B cell (primary cell): ENCODE data around the gene TSC22D1. TPM values are rescaled to one million over a fixed set of nuclear protein-coding genes. Genes with fewer than 3 reads are reported as not detected.

Experiments
- ATAC-seq: fragments of 200-7000 bp; cut with Tn5 transposase; one replicate; pipeline ENCODE4 v1.10.0; 2021; ENCODE audit warnings: low read depth, mild to moderate bottlenecking, moderate number of reproducible peaks, moderate library complexity
- CTCF ChIA-PET: fragments of 350-600 bp; sonication (Branson Sonifier 250); formaldehyde crosslinking; loops from one replicate; lab custom pipeline; 2021; ENCODE audit warnings: antibody characterized with exemption, inconsistent platforms; lab: Charles Lee
- POLR2A ChIA-PET: fragments of 350-600 bp; sonication (Branson Sonifier 250); formaldehyde crosslinking; loops from one replicate; lab custom pipeline; 2021; ENCODE audit warnings: antibody characterized with exemption; lab: Charles Lee
- DNase-seq: peaks from one replicate; pipeline ENCODE4 v3.0.0; 2013
- H2AFZ ChIP-seq: 2 replicates; pipeline ENCODE4 v1.6.1; 2012; ENCODE audit warnings: mild to moderate bottlenecking, low read depth, low read length; ENCODE audit not compliant: insufficient read depth, poor library complexity, severe bottlenecking
- H3K27ac ChIP-seq, 2 donors: 1 replicate in 1 of 2; 2 replicates in 1 of 2; pipeline ENCODE4 v1.5.1; 2012 to 2013; ENCODE audit warnings: low read length in 2 of 2, mild to moderate bottlenecking in 2 of 2, moderate library complexity in 1 of 2
- H3K27me3 ChIP-seq, 4 experiments: fragments of 200-600 bp in 1 of 4; sonication (generic) in 1 of 4; replicated peaks in 1 of 4; 1 replicate in 2 of 4; 2 replicates in 2 of 4; pipeline versions ENCODE4 v1.6.1 to v1.7.0; 2013 to 2016; ENCODE audit warnings: low read length in 3 of 4, mild to moderate bottlenecking in 2 of 4, mixed read lengths in 1 of 4, moderate library complexity in 1 of 4; ENCODE audit not compliant: insufficient read depth in 4 of 4, control insufficient read depth in 3 of 4; ENCODE audit errors: control extremely low read depth in 1 of 4
- H3K36me3 ChIP-seq, 2 experiments: replicated peaks in 1 of 2; 1 replicate in 1 of 2; 2 replicates in 1 of 2; pipeline versions ENCODE4 v1.6.1 to v1.7.1; 2013; ENCODE audit warnings: low read length in 1 of 2; ENCODE audit not compliant: insufficient read depth in 2 of 2, control insufficient read depth in 1 of 2; ENCODE audit errors: control extremely low read depth in 1 of 2, extremely low read depth in 1 of 2
- H3K4me1 ChIP-seq, 2 donors: fragments of 200-600 bp in 1 of 2; sonication (generic) in 1 of 2; 1 replicate in 1 of 2; 2 replicates in 1 of 2; pipeline versions ENCODE4 v1.5.1 to v1.6.1; 2013 to 2017; ENCODE audit warnings: low read length in 2 of 2; ENCODE audit not compliant: control insufficient read depth in 2 of 2, insufficient read depth in 2 of 2
- H3K4me2 ChIP-seq: replicated peaks from 2 replicates; pipeline ENCODE3; 2012; ENCODE audit warnings: mild to moderate bottlenecking, low read depth, low read length; ENCODE audit not compliant: poor library complexity, severe bottlenecking
- H3K4me3 ChIP-seq, 5 experiments: fragments of 200-600 bp in 1 of 5; sonication (generic) in 1 of 5; 1 replicate in 3 of 5; 2 replicates in 2 of 5; pipeline versions ENCODE4 v1.5.1 to v1.7.0; 2011 to 2016; ENCODE audit warnings: low read length in 4 of 5, mild to moderate bottlenecking in 4 of 5, low read depth in 2 of 5, control low read depth in 1 of 5, moderate library complexity in 1 of 5; ENCODE audit not compliant: insufficient read depth in 1 of 5; ENCODE audit errors: control extremely low read depth in 1 of 5, extremely low read depth in 1 of 5
- H3K79me2 ChIP-seq: fragments of 200-600 bp; sonication (generic); one replicate; pipeline ENCODE4 v1.6.0; 2016; ENCODE audit warnings: low read length; ENCODE audit not compliant: control insufficient read depth, insufficient read depth
- H3K9ac ChIP-seq: fragments of 200-600 bp; sonication (generic); 2 replicates; pipeline ENCODE4 v1.6.1; 2017; ENCODE audit warnings: mild to moderate bottlenecking, low read length, moderate library complexity
- H3K9me3 ChIP-seq, 3 donors: one replicate each; pipeline versions ENCODE4 v1.6.1 to v1.7.1; 2013; ENCODE audit warnings: low read length in 2 of 3; ENCODE audit not compliant: control insufficient read depth in 2 of 3, insufficient read depth in 1 of 3; ENCODE audit errors: control extremely low read depth in 1 of 3
- H4K20me1 ChIP-seq: 2 replicates; pipeline ENCODE4 v1.6.0; 2012; ENCODE audit warnings: mild to moderate bottlenecking, low read length; ENCODE audit not compliant: insufficient read depth, control insufficient read depth, poor library complexity, severe bottlenecking
- H3K27ac Mint-ChIP-seq: one replicate; pipeline ENCODE4 v1.8.0; 2021; ENCODE audit warnings: mixed read lengths
- H3K27me3 Mint-ChIP-seq: one replicate; pipeline ENCODE4 v1.8.0; 2021; ENCODE audit warnings: mixed read lengths
- H3K4me1 Mint-ChIP-seq: one replicate; pipeline ENCODE4 v1.8.0; 2021; ENCODE audit warnings: mixed read lengths
- H3K4me3 Mint-ChIP-seq: one replicate; pipeline ENCODE4 v1.8.0; 2021; ENCODE audit warnings: mixed read lengths
- H3K9me3 Mint-ChIP-seq: one replicate; pipeline ENCODE4 v1.8.0; 2022; ENCODE audit warnings: mixed read lengths; ENCODE audit not compliant: insufficient read depth
- EZH2 ChIP-seq: IDR thresholded peaks from 2 replicates; pipeline ENCODE4 v1.6.1; 2012; ENCODE audit warnings: borderline replicate concordance, low read depth, mild to moderate bottlenecking, moderate library complexity, low read length; ENCODE audit not compliant: insufficient read depth, poor library complexity, severe bottlenecking
- WGBS: methylation state at CpG from one replicate; pipeline ENCODE4 v1.1.5; 2013; ENCODE audit warnings: missing lambda C conversion rate; ENCODE audit not compliant: insufficient coverage; 5-methylcytosine and 5-hydroxymethylcytosine counted together
- intact Hi-C: fragments of 100-400 bp; cut with micrococcal nuclease; formaldehyde crosslinking; loops from one replicate; pipeline ENCODE4 v1.10.0; 2022
- polyA plus RNA-seq: library from polyadenylated mRNA; depleted of rRNA; stranded (reverse); fragments of >200 nt; gene quantifications from 2 replicates; pipeline ENCODE4 v1.2.3, GENCODE V29; 2012
- total RNA-seq, 2 donors: library from RNA; stranded (reverse); fragments of 120-200 nt in 1 of 2; gene quantifications; 1 replicate in 1 of 2; 2 replicates in 1 of 2; pipeline versions ENCODE4 v1.2.3 to v1.2.4, GENCODE V29; 2013 to 2022
- TF ChIP-seq, protein P1 (sequence below): fragments of 200-600 bp; IDR thresholded peaks from one replicate; pipeline ENCODE4 v1.8.0; 2022; ENCODE audit warnings: antibody characterized with exemption, mild to moderate bottlenecking

Gene TSC22D1
- total and polyA plus RNA-seq, 2 donors (not counting 1 experiment from before 2014, with no cell fraction given) = 7.0 to 36.6 TPM

DNA sequence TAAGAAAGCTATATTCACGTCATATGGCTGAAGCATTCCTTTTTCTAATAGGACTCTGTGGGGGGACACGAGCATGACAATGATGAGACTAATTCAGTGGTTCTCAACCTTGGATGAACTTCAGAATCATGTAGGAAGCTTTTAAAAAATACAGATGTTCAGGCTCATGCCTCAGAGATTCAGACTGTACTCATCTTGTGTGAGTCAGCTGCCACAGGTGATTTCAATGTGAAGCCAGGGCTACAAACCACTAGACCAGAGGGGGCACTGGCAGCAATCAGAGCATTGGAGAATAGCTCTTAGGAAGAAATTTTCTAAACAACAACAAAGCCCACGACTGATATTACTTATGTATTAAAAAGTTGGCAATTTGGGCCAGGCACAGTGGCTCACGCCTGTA is 110.8 kb downstream of the TSC22D1 start:
- no peak for ATAC-seq
- Mint-ChIP-seq H3K4me3 (no peak overlapping the region), H3K27ac (no peak overlapping the region), H3K27me3 (no peaks in the 10 kb centered on the region), H3K4me1 (no peaks in the 10 kb centered on the region), H3K9me3 (no peaks in the 10 kb centered on the region)
- ChIA-PET CTCF (interaction anchor here (1.2 to 3.0 kb wide), 3 partner anchors 16 to 557 kb away, joined by 3 to 13 read pairs (median 4); no protein-coding TSS in a partner anchor), POLR2A (no interaction called here)
- Histone ChIP-seq H3K9ac (no peak overlapping the region), H3K36me3 (no peaks in the 10 kb centered on the region), H3K9me3 (no peaks in the 10 kb centered on the region), H3K27ac (no peak overlapping the region), H3K79me2 (no peaks in the 10 kb centered on the region), H3K4me3 (no peak overlapping the region), H3K27me3 (no peaks in the 10 kb centered on the region), H2AFZ (no peak overlapping the region), H3K4me2 (no peak overlapping the region), H4K20me1 (no peaks in the 10 kb centered on the region), H3K4me1 (no peaks in the 10 kb centered on the region)
- no peak for DNase-seq
- 100% methylated on average over 3 of the region's 4 CpGs for WGBS
- intact Hi-C loops = no loop called here
- no peak for TF ChIP-seq EZH2

DNA sequence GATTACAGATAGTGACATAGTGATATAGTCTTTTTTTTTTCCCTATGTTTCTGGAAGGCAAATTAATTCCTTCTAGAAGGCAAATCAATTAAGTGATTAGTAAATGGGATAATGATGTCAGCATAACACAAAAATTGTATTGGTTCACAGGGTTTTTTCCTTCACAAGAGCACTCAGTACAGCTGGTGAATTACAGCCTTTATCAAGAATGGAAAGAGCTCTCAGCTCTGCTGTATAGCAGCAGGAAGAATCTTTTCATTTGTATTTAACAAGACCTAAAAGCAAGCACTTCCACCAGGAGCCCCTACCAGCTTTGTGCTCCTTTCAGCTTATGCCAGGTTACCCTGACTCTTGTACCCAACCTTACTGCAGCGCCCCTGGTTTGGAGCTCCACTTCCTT is 111.7 kb downstream of the TSC22D1 start:
- Histone ChIP-seq H3K4me2 (no peak overlapping the region), H3K4me1 (no peaks in the 10 kb centered on the region), H4K20me1 (no peaks in the 10 kb centered on the region), H3K4me3 (no peak overlapping the region), H3K27me3 (no peaks in the 10 kb centered on the region), H3K9me3 (peaks cover 0 to 4% (median 0%) of the 10 kb centered on the region in 3 donors), H3K27ac (no peak overlapping the region), H3K9ac (no peak overlapping the region), H3K36me3 (no peaks in the 10 kb centered on the region), H3K79me2 (no peaks in the 10 kb centered on the region), H2AFZ (no peak overlapping the region)
- Mint-ChIP-seq H3K27ac (no peak overlapping the region), H3K9me3 (no peaks in the 10 kb centered on the region), H3K4me1 (no peaks in the 10 kb centered on the region), H3K4me3 (no peak overlapping the region), H3K27me3 (no peaks in the 10 kb centered on the region)
- DNase-seq (no peak), ATAC-seq (no peak)
- CTCF ChIA-PET = interaction anchor here (3.0 kb wide), 1 partner anchor 556 kb away, joined by 13 read pairs; no protein-coding TSS in a partner anchor
- intact Hi-C loops = no loop called here
- WGBS = 67% methylated on average over 1 of the region's 1 CpG
- TF ChIP-seq, protein P1, sequence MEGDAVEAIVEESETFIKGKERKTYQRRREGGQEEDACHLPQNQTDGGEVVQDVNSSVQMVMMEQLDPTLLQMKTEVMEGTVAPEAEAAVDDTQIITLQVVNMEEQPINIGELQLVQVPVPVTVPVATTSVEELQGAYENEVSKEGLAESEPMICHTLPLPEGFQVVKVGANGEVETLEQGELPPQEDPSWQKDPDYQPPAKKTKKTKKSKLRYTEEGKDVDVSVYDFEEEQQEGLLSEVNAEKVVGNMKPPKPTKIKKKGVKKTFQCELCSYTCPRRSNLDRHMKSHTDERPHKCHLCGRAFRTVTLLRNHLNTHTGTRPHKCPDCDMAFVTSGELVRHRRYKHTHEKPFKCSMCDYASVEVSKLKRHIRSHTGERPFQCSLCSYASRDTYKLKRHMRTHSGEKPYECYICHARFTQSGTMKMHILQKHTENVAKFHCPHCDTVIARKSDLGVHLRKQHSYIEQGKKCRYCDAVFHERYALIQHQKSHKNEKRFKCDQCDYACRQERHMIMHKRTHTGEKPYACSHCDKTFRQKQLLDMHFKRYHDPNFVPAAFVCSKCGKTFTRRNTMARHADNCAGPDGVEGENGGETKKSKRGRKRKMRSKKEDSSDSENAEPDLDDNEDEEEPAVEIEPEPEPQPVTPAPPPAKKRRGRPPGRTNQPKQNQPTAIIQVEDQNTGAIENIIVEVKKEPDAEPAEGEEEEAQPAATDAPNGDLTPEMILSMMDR = no peak
- TF ChIP-seq EZH2 = no peak
- POLR2A ChIA-PET = no interaction called here
